ENCODE results near the gene GGT6. TPM values are rescaled to one million over a fixed set of nuclear protein-coding genes. Genes with fewer than 3 reads are reported as not detected.

Gene GGT6
- total and polyA plus RNA-seq, 5 donors from 2014 or later: not detected

DNA sequence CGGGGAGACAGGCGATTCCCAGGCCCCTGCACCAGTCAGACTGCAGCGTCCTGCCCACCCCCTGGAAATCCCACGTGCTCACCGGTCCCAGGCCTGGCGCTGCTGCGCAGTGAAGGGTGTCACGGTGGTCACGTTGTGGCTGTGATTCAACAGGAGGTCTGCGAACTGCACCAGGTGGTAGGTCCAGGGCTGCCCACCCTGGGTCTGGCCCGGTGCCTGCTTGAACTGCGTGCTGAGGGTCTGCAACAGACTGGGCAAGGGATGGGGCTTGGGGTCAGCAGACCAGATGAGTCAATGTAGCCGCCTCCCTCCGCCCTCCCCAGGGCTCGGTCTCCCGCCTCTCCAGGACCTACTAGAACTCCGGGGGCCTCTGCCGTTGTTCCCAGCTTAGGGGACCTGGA lies 12.3 kb downstream of the GGT6 start:
- peaks cover 67% of the 10 kb centered on the region for H3K36me3 ChIP-seq (ENCODE audit: control insufficient read depth, insufficient read depth, low read length)
- peaks cover 0 to 6% (median under 1%) of the 10 kb centered on the region in 4 donors for H3K4me1 Mint-ChIP-seq

GRCh38 chr17:4547118-4547906 lies 13.1 kb downstream of the GGT6 start:
- Histone ChIP-seq H3K36me3 (ENCODE audit: control insufficient read depth, insufficient read depth, low read length) (peaks cover 66% of the 10 kb centered on the region), H3K4me3 (ENCODE audit: low read depth, low read length) (no peak overlapping the region), H3K27ac (ENCODE audit: insufficient read depth, low read length, poor library complexity, severe bottlenecking) (no peak overlapping the region), H3K4me1 (ENCODE audit: control insufficient read depth, insufficient read depth, low read length, poor library complexity, severe bottlenecking) (no peaks in the 10 kb centered on the region), H3K27me3 (ENCODE audit: control insufficient read depth, insufficient read depth, low read length) (no peaks in the 10 kb centered on the region), H3K9me3 (ENCODE audit: control insufficient read depth in 2 of 2, low read length in 2 of 2) (no peaks in the 10 kb centered on the region)
- ATAC-seq (ENCODE audit: low read depth in 2 of 2) (no peak), DNase-seq (no peak)
- no peak overlapping the region for H3K27ac Mint-ChIP-seq
- H3K4me1 Mint-ChIP-seq: peaks cover 0 to 6% (median under 1%) of the 10 kb centered on the region in 4 donors
- no peaks in the 10 kb centered on the region for H3K27me3 Mint-ChIP-seq
- peaks cover 4% of the 10 kb centered on the region for H3K36me3 Mint-ChIP-seq
- no peaks in the 10 kb centered on the region for H3K9me3 Mint-ChIP-seq
- H3K4me3 Mint-ChIP-seq: no peak overlapping the region

More for the DNA sequence above, 12.3 kb downstream of the GGT6 start:
- ATAC-seq (ENCODE audit: low read depth in 2 of 2) (no peak), DNase-seq (no peak)
- Histone ChIP-seq H3K27ac (ENCODE audit: insufficient read depth, low read length, poor library complexity, severe bottlenecking) (no peak overlapping the region), H3K9me3 (ENCODE audit: control insufficient read depth in 2 of 2, low read length in 2 of 2) (no peaks in the 10 kb centered on the region), H3K4me1 (ENCODE audit: control insufficient read depth, insufficient read depth, low read length, poor library complexity, severe bottlenecking) (peaks cover 1% of the 10 kb centered on the region), H3K27me3 (ENCODE audit: control insufficient read depth, insufficient read depth, low read length) (no peaks in the 10 kb centered on the region), H3K4me3 (ENCODE audit: low read depth, low read length) (no peak overlapping the region)
- no peaks in the 10 kb centered on the region for H3K9me3 Mint-ChIP-seq
- H3K27me3 Mint-ChIP-seq: no peaks in the 10 kb centered on the region
- H3K36me3 Mint-ChIP-seq: peaks cover 4% of the 10 kb centered on the region
- H3K4me3 Mint-ChIP-seq: no peak overlapping the region
- no peak overlapping the region for H3K27ac Mint-ChIP-seq

- no peaks in the 10 kb centered on the region for H3K9me3 ChIP-seq (ENCODE audit: control insufficient read depth in 2 of 2, low read length in 2 of 2)
- peaks cover 61% of the 10 kb centered on the region for H3K36me3 ChIP-seq (ENCODE audit: control insufficient read depth, insufficient read depth, low read length)
- peaks cover 0 to 3% (median 0%) of the 10 kb centered on the region in 4 donors for H3K4me1 Mint-ChIP-seq
- no peaks in the 10 kb centered on the region for H3K9me3 Mint-ChIP-seq
- H3K27me3 Mint-ChIP-seq: no peaks in the 10 kb centered on the region
- H3K4me3 Mint-ChIP-seq: no peak overlapping the region
- no peak overlapping the region for H3K4me3 ChIP-seq (ENCODE audit: low read depth, low read length)
- no peaks in the 10 kb centered on the region for H3K27me3 ChIP-seq (ENCODE audit: control insufficient read depth, insufficient read depth, low read length)
- peak overlapping the region in 1 of 3 donors; percentile 48 for H3K27ac Mint-ChIP-seq
- H3K4me1 ChIP-seq (ENCODE audit: control insufficient read depth, insufficient read depth, low read length, poor library complexity, severe bottlenecking): no peaks in the 10 kb centered on the region
- H3K27ac ChIP-seq (ENCODE audit: insufficient read depth, low read length, poor library complexity, severe bottlenecking): no peak overlapping the region
- DNase-seq (no peak), ATAC-seq (ENCODE audit: low read depth in 2 of 2) (no peak)
- no peaks in the 10 kb centered on the region for H3K36me3 Mint-ChIP-seq
Observed at GRCh38 chr17:4545217-4545951, 15.0 kb downstream of the GGT6 start.

DNA sequence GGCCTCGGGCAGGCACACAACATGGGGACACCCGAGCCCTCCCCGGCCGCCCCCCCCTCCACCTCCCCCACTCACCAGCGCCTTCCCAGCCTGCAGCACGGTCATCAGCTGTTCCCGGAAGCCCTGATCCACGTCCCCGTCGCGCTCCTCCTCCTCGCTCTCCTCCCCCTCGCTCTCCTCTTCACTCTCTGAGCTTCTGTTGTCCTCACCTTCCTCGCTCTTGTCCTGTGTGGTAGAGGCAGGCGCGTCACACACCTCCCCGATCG lies 15.5 kb downstream of the GGT6 start:
- peaks cover 0 to 2% (median 0%) of the 10 kb centered on the region in 4 donors for H3K4me1 Mint-ChIP-seq
- H3K27me3 Mint-ChIP-seq: no peaks in the 10 kb centered on the region
- H3K4me3 Mint-ChIP-seq: no peak overlapping the region
- Histone ChIP-seq H3K9me3 (ENCODE audit: control insufficient read depth in 2 of 2, low read length in 2 of 2) (no peaks in the 10 kb centered on the region), H3K27me3 (ENCODE audit: control insufficient read depth, insufficient read depth, low read length) (no peaks in the 10 kb centered on the region), H3K27ac (ENCODE audit: insufficient read depth, low read length, poor library complexity, severe bottlenecking) (no peak overlapping the region), H3K4me1 (ENCODE audit: control insufficient read depth, insufficient read depth, low read length, poor library complexity, severe bottlenecking) (no peaks in the 10 kb centered on the region), H3K36me3 (ENCODE audit: control insufficient read depth, insufficient read depth, low read length) (peaks cover 56% of the 10 kb centered on the region), H3K4me3 (ENCODE audit: low read depth, low read length) (no peak overlapping the region)
- no peaks in the 10 kb centered on the region for H3K9me3 Mint-ChIP-seq
- DNase-seq: no peak
- no peak overlapping the region for H3K27ac Mint-ChIP-seq
- no peak for ATAC-seq (ENCODE audit: low read depth in 2 of 2)
- no peaks in the 10 kb centered on the region for H3K36me3 Mint-ChIP-seq

DNA sequence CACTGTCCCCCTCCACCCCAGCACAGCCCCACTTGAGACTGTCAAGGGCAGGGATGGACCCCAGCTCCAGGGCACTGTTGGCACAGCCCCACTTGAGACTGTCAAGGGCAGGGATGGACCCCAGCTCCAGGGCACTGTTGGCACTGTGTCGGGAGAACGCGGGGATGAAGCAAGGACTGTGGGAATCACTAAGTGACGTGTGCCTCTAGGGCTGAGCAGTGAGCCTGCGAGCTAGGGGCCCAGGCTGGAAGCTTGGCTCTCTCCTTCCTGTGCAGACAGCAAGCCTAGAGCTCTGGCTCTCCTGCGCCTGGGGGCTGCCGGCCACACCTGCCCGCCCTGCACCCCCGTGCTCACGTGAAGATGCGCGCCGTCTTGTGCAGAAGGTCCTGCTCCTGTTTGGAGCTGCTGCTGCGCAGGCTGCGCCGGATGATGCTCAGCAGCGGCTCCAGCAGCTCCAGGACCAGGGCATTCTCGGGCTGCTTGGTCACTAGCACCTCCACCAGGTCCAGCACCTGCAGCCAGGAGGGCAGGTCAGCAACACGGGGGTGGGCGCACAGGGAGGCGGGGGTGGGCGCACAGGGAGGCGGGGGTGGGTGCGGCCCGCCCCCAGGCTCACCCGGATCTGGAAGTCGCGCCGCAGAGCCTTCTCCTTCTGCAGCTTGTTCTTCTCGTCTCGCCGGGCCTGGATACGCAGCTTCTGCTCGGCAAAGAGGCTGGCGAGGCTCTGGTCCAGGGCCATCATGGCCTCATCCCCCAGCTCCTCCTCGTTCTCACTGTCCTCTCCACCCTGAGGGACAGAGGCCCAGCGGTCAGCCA lies 16.0 kb downstream of the GGT6 start:
- ATAC-seq (ENCODE audit: low read depth in 2 of 2): no peak
- Mint-ChIP-seq H3K27me3 (no peaks in the 10 kb centered on the region), H3K27ac (no peak overlapping the region), H3K4me1 (no peaks in the 10 kb centered on the region), H3K36me3 (no peaks in the 10 kb centered on the region), H3K9me3 (no peaks in the 10 kb centered on the region), H3K4me3 (no peak overlapping the region)
- no peak for DNase-seq
- Histone ChIP-seq H3K4me3 (ENCODE audit: low read depth, low read length) (no peak overlapping the region), H3K9me3 (ENCODE audit: control insufficient read depth in 2 of 2, low read length in 2 of 2) (no peaks in the 10 kb centered on the region), H3K4me1 (ENCODE audit: control insufficient read depth, insufficient read depth, low read length, poor library complexity, severe bottlenecking) (no peaks in the 10 kb centered on the region), H3K27me3 (ENCODE audit: control insufficient read depth, insufficient read depth, low read length) (no peaks in the 10 kb centered on the region), H3K27ac (ENCODE audit: insufficient read depth, low read length, poor library complexity, severe bottlenecking) (no peak overlapping the region), H3K36me3 (ENCODE audit: control insufficient read depth, insufficient read depth, low read length) (peaks cover 52% of the 10 kb centered on the region)

GRCh38 chr17:4543557-4544026 lies 16.8 kb downstream of the GGT6 start:
- H3K4me3 Mint-ChIP-seq: no peak overlapping the region
- Histone ChIP-seq H3K4me3 (ENCODE audit: low read depth, low read length) (no peak overlapping the region), H3K27ac (ENCODE audit: insufficient read depth, low read length, poor library complexity, severe bottlenecking) (no peak overlapping the region), H3K9me3 (ENCODE audit: control insufficient read depth in 2 of 2, low read length in 2 of 2) (no peaks in the 10 kb centered on the region), H3K36me3 (ENCODE audit: control insufficient read depth, insufficient read depth, low read length) (peaks cover 48% of the 10 kb centered on the region), H3K27me3 (ENCODE audit: control insufficient read depth, insufficient read depth, low read length) (no peaks in the 10 kb centered on the region), H3K4me1 (ENCODE audit: control insufficient read depth, insufficient read depth, low read length, poor library complexity, severe bottlenecking) (no peaks in the 10 kb centered on the region)
- no peaks in the 10 kb centered on the region for H3K4me1 Mint-ChIP-seq
- no peaks in the 10 kb centered on the region for H3K9me3 Mint-ChIP-seq
- no peak for DNase-seq
- no peak for ATAC-seq (ENCODE audit: low read depth in 2 of 2)
- no peaks in the 10 kb centered on the region for H3K36me3 Mint-ChIP-seq
- H3K27ac Mint-ChIP-seq: no peak overlapping the region
- no peaks in the 10 kb centered on the region for H3K27me3 Mint-ChIP-seq

DNA sequence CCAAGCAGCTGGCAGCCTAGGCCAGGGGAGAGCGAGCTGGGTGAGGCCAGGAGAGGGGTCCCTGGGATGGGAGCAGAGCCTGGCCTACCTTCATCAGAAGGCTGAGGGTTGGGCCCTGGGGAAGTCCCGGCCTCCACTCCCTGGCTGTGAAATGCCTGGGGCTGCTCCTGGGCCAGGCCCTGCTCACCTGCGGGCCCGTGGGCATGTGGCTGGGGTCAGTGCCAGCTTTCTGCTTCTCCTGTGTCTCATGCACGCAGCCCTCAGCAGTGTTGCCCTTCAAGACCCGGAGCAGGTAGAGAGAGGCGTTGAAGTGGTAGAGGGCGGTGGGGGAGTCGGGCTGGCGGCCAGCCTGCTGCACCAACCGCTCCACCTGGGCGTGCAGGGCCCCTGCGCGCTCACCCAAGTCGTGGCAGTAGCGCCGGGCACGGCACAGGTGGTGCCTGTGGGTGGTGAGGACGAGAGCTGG lies 17.6 kb downstream of the GGT6 start:
- Histone ChIP-seq H3K27me3 (ENCODE audit: control insufficient read depth, insufficient read depth, low read length) (no peaks in the 10 kb centered on the region), H3K4me3 (ENCODE audit: low read depth, low read length) (no peak overlapping the region), H3K27ac (ENCODE audit: insufficient read depth, low read length, poor library complexity, severe bottlenecking) (no peak overlapping the region), H3K4me1 (ENCODE audit: control insufficient read depth, insufficient read depth, low read length, poor library complexity, severe bottlenecking) (no peaks in the 10 kb centered on the region), H3K36me3 (ENCODE audit: control insufficient read depth, insufficient read depth, low read length) (peaks cover 41% of the 10 kb centered on the region), H3K9me3 (ENCODE audit: control insufficient read depth in 2 of 2, low read length in 2 of 2) (no peaks in the 10 kb centered on the region)
- Mint-ChIP-seq H3K27me3 (no peaks in the 10 kb centered on the region), H3K4me3 (no peak overlapping the region), H3K9me3 (no peaks in the 10 kb centered on the region), H3K27ac (no peak overlapping the region), H3K36me3 (no peaks in the 10 kb centered on the region), H3K4me1 (no peaks in the 10 kb centered on the region)
- ATAC-seq (ENCODE audit: low read depth in 2 of 2) (no peak), DNase-seq (no peak)
